Esophagus squamous epithelium (tissue), 5 donors: ENCODE results near the gene LGR6. TPM values are rescaled to one million over a fixed set of nuclear protein-coding genes. Genes with fewer than 3 reads are reported as not detected.
A peak's percentile ranks its signal among the peaks of the same experiment; 100 is the strongest.

Source experiments
- DNase-seq: peaks from one replicate; lab custom pipeline; 2025; lab: John Stamatoyannopoulos, UW
- H3K27ac ChIP-seq, 4 donors: fragments of 200-600 bp; sonication (generic); one replicate each; pipeline ENCODE4 v1.5.1; 2016 to 2019; ENCODE audit warnings: mild to moderate bottlenecking in 1 of 4
- H3K27me3 ChIP-seq, 4 donors: fragments of 200-600 bp; sonication (generic); 1 replicate in 3 of 4; 2 replicates in 1 of 4; pipeline versions ENCODE4 v1.5.1 to v1.6.0; 2017 to 2021; ENCODE audit warnings: antibody characterized with exemption in 1 of 4
- H3K36me3 ChIP-seq, 3 donors: fragments of 200-600 bp; sonication (generic); one replicate each; pipeline ENCODE4 v1.5.1; 2016 to 2019
- H3K4me1 ChIP-seq, 3 donors: fragments of 200-600 bp; sonication (generic); one replicate each; pipeline ENCODE4 v1.5.1; 2017 to 2019
- H3K4me3 ChIP-seq, 4 donors: fragments of 200-600 bp; sonication (generic); 1 replicate in 3 of 4; 2 replicates in 1 of 4; pipeline ENCODE4 v1.5.1; 2016 to 2019; ENCODE audit warnings: mild to moderate bottlenecking in 2 of 4, moderate library complexity in 1 of 4
- H3K9me3 ChIP-seq, 3 donors: fragments of 200-600 bp; sonication (generic); one replicate each; pipeline ENCODE4 v1.5.1; 2016 to 2019
- POLR2A ChIP-seq, 4 donors: fragments of 450-650 bp; IDR thresholded peaks; one replicate each; pipeline ENCODE4 v1.6.1; 2017; ENCODE audit warnings: antibody characterized with exemption in 4 of 4, mild to moderate bottlenecking in 4 of 4, moderate library complexity in 3 of 4
- WGBS, 2 donors: methylation state at CpG; one replicate each; pipeline ENCODE4 v1.1.5; 2018; 5-methylcytosine and 5-hydroxymethylcytosine counted together
- intact Hi-C: fragments of 100-400 bp; cut with DNase I; formaldehyde crosslinking; loops from one replicate; pipeline ENCODE4 v1.15.0; 2022
- total RNA-seq, 4 donors: library from RNA; depleted of rRNA; stranded (reverse); fragments of >200 nt; gene quantifications; one replicate each; pipeline ENCODE4 v1.1.0, GENCODE V29; 2016
- TF ChIP-seq, protein P1 (sequence below), 6 experiments: fragments of 450-650 bp in 4 of 6; fragments of 200-600 bp in 2 of 6; sonication (generic) in 2 of 6; IDR thresholded peaks; one replicate each; pipeline ENCODE4 v1.5.1; 2016 to 2019; ENCODE audit warnings: antibody characterized with exemption in 6 of 6, mild to moderate bottlenecking in 4 of 6, moderate library complexity in 4 of 6
- donor health status: DM: yes; HTN: yes; CAD: no.

Gene LGR6
- total RNA-seq, 4 donors from 2014 or later: 0.53 to 6.4 (median 2.9) TPM

DNA sequence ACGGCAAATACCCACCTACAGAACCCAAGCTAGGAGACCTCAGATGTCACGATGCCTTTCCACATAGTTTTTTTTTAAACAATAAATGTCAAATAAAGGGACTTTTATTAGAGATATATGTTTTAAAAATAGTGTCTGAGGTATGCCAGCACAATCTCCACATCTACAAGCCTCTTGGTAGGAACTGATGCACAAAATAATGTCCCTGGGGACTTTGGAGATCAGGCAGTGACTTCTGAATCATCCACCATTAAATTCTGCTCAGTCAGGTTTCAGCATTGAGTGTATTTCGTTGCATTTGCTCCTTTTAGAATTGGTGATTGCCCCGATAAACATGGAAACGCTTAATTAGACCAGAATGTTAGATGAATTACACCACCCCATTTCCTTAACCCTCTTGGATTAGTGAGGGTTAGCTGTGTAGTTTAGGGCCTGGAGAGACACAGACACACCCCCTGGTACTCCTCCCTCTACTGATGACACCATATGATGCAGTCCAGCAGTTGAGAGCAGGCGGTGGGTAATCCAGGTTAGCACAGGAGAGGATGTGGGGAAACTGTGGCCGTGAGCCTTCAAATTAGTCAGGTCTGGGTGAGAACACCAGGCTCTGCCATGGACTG, 33.6 kb downstream of the LGR6 start:
- intact Hi-C loops: no loop called here
- TF ChIP-seq, protein P1, sequence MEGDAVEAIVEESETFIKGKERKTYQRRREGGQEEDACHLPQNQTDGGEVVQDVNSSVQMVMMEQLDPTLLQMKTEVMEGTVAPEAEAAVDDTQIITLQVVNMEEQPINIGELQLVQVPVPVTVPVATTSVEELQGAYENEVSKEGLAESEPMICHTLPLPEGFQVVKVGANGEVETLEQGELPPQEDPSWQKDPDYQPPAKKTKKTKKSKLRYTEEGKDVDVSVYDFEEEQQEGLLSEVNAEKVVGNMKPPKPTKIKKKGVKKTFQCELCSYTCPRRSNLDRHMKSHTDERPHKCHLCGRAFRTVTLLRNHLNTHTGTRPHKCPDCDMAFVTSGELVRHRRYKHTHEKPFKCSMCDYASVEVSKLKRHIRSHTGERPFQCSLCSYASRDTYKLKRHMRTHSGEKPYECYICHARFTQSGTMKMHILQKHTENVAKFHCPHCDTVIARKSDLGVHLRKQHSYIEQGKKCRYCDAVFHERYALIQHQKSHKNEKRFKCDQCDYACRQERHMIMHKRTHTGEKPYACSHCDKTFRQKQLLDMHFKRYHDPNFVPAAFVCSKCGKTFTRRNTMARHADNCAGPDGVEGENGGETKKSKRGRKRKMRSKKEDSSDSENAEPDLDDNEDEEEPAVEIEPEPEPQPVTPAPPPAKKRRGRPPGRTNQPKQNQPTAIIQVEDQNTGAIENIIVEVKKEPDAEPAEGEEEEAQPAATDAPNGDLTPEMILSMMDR (IDR thresholded peaks at IDR 0.05): no peak
- TF ChIP-seq POLR2A (IDR thresholded peaks at IDR 0.05): no peak
- Histone ChIP-seq H3K4me3 (no peak overlapping the region), H3K27me3 (peaks cover 0 to 98% (median 0%) of the 10 kb centered on the region in 4 donors), H3K9me3 (no peaks in the 10 kb centered on the region), H3K36me3 (no peaks in the 10 kb centered on the region), H3K27ac (no peak overlapping the region), H3K4me1 (peaks cover 8 to 48% (median 13%) of the 10 kb centered on the region in 3 donors)
- 75 to 83% methylated on average over 6 of the region's 7 CpGs for WGBS, 2 donors
- no peak for DNase-seq

DNA sequence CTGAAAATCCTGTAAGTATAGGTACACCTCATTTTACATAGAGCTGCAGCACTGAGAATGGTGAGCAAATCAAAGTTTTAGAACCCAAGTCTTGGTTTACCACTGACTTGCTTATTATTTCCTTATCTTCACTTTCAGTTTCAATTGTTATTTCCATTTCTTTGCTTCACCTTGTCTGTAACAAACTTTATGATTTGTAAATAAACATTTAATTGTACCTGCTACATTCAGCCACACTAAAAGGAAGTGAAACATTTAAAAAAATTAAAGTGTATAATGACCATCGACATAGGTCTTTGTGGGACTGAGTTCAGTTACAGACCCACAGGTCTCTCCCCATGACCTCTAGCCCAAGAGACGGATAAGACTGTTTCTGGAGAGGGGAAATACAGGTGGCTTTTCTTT, 34.4 kb downstream of the LGR6 start:
- Histone ChIP-seq H3K4me1 (peaks cover 8 to 40% (median 9%) of the 10 kb centered on the region in 3 donors), H3K27ac (no peak overlapping the region), H3K4me3 (no peak overlapping the region), H3K27me3 (peaks cover 0 to 98% (median 0%) of the 10 kb centered on the region in 4 donors), H3K9me3 (no peaks in the 10 kb centered on the region), H3K36me3 (no peaks in the 10 kb centered on the region)
- WGBS, 2 donors: 72 to 76% methylated on average over 2 of the region's 2 CpGs
- no peak for TF ChIP-seq POLR2A (IDR thresholded peaks at IDR 0.05)
- TF ChIP-seq, protein P1 (IDR thresholded peaks at IDR 0.05): no peak
- intact Hi-C loops: no loop called here
- DNase-seq: no peak

DNA sequence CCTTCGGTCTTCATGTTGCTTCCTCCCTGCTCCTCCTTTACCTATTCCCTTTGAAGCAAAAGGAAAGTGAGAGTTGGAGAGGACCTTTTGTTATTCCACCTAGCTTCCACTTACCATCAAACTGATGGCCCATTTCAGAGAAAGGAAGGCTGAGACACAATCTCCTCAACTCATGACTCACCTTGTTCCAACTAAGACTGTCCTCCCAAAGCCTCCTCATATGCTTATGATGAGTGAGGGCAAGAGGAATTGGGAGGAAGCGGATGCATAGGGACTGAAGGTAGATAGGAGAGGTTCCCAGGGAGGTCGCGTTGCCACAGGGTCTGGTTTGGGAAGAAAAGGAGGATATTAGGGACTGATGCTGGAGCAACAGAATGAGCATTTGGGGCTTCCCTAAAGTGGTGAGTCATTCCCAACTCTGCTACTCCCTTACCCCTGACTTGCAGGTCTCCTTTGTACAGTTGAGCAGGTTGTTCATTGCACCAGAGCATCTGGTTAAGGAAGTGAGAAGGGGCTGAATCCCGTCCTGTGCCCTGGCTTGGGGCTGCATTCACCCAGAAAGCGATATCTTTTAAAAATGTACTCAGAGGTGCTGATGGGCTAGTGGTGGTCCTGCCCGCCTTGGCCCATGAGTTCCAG, 35.0 kb downstream of the LGR6 start:
- TF ChIP-seq, protein P1 (IDR thresholded peaks at IDR 0.05): no peak
- TF ChIP-seq POLR2A (IDR thresholded peaks at IDR 0.05): no peak
- Histone ChIP-seq H3K36me3 (no peaks in the 10 kb centered on the region), H3K9me3 (no peaks in the 10 kb centered on the region), H3K27me3 (peaks cover 0 to 98% (median 0%) of the 10 kb centered on the region in 4 donors), H3K4me3 (no peak overlapping the region), H3K4me1 (peaks cover 8 to 34% (median 8%) of the 10 kb centered on the region in 3 donors), H3K27ac (peak overlapping the region; percentile 5 to 36 (median 21))
- 52 to 85% methylated on average over 6 to 7 of the region's 7 CpGs for WGBS, 2 donors
- intact Hi-C loops: no loop called here
- DNase-seq: no peak

DNA sequence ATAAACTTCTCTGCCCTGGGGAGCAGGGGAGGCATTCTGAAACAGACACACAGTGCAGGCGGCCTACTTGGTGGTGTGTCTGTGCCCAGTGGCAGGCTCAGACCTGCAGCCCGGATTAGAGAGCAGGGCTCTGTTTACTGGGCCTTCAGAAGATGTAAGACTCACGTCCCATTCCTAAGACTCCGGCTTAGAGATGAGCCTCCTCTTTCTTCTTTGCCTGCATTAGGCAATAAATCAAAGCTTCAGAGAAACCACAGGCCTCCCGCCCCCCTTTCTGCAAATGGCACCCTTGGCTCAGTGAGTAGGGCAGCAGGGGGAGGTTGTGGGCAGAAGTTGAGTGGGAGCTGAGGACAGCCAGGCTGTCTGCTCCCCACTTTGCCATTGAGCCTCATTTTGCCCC, 35.8 kb downstream of the LGR6 start:
- peaks cover 0 to 98% (median 0%) of the 10 kb centered on the region in 4 donors for H3K27me3 ChIP-seq
- H3K27ac ChIP-seq: peak overlapping the region in 3 of 4 donors; percentile 14 to 36 (median 28)
- no peaks in the 10 kb centered on the region for H3K9me3 ChIP-seq
- no peaks in the 10 kb centered on the region for H3K36me3 ChIP-seq
- H3K4me1 ChIP-seq: peaks cover 8 to 30% (median 8%) of the 10 kb centered on the region in 3 donors
- intact Hi-C loops: no loop called here
- H3K4me3 ChIP-seq: no peak overlapping the region
- DNase-seq: no peak
- TF ChIP-seq, protein P1 (IDR thresholded peaks at IDR 0.05): no peak
- 23 to 68% methylated on average over 4 to 5 of the region's 5 CpGs for WGBS, 2 donors
